CD4-positive, alpha-beta memory T cell (primary cell): ENCODE measurements around the gene FBXO38. TPM values are rescaled to one million over a fixed set of nuclear protein-coding genes. Genes with fewer than 3 reads are reported as not detected.

Experiments used
- CTCF ChIA-PET: fragments of 350-600 bp; sonication (Branson Sonifier 250); formaldehyde crosslinking; loops from one replicate; lab custom pipeline; 2021; ENCODE audit warnings: inconsistent platforms; ENCODE audit not compliant: partially characterized antibody; lab: Charles Lee
- POLR2A ChIA-PET: fragments of 350-600 bp; sonication (Branson Sonifier 250); formaldehyde crosslinking; loops from one replicate; lab custom pipeline; 2021; ENCODE audit not compliant: partially characterized antibody; lab: Charles Lee
- DNase-seq, 5 donors: peaks; one replicate each; pipeline versions ENCODE4 v3.0.0 to v3.0.0-alpha.2; 2020 to 2022; ENCODE audit warnings: mixed read lengths in 1 of 5
- H3K27ac ChIP-seq: one replicate; pipeline ENCODE4 v1.7.0; 2013; ENCODE audit warnings: low read depth, low read length
- H3K27me3 ChIP-seq: 2 replicates; pipeline ENCODE4 v1.7.0; 2013; ENCODE audit warnings: mild to moderate bottlenecking, low read length, moderate library complexity; ENCODE audit not compliant: insufficient read depth
- H3K36me3 ChIP-seq: 2 replicates; pipeline ENCODE4 v1.7.0; 2013; ENCODE audit warnings: mild to moderate bottlenecking, low read length, moderate library complexity; ENCODE audit not compliant: insufficient read depth
- H3K4me1 ChIP-seq: 2 replicates; pipeline ENCODE4 v1.7.0; 2013; ENCODE audit warnings: mild to moderate bottlenecking, low read length, moderate library complexity; ENCODE audit not compliant: insufficient read depth
- H3K4me3 ChIP-seq, 2 donors: one replicate each; pipeline ENCODE4 v1.7.0; 2013; ENCODE audit warnings: low read length in 2 of 2, mild to moderate bottlenecking in 1 of 2
- H3K9me3 ChIP-seq, 2 donors: one replicate each; pipeline ENCODE4 v1.7.0; 2013; ENCODE audit warnings: low read length in 2 of 2, control low read depth in 1 of 2; ENCODE audit not compliant: control insufficient read depth in 1 of 2
- H3K27ac Mint-ChIP-seq, 7 donors: one replicate each; pipeline ENCODE4 v1.8.0; 2020 to 2021; ENCODE audit warnings: mixed read lengths in 7 of 7, mild to moderate bottlenecking in 6 of 7, inconsistent platforms in 3 of 7, moderate library complexity in 3 of 7
- H3K27me3 Mint-ChIP-seq, 2 donors: one replicate each; pipeline ENCODE4 v1.8.0; 2020 to 2021; ENCODE audit warnings: mixed read lengths in 2 of 2
- H3K36me3 Mint-ChIP-seq, 2 donors: one replicate each; pipeline ENCODE4 v1.8.0; 2020 to 2021; ENCODE audit warnings: mixed read lengths in 2 of 2, inconsistent platforms in 1 of 2, mild to moderate bottlenecking in 1 of 2
- H3K4me1 Mint-ChIP-seq, 4 donors: one replicate each; pipeline ENCODE4 v1.8.0; 2020 to 2021; ENCODE audit warnings: mixed read lengths in 4 of 4, mild to moderate bottlenecking in 1 of 4
- H3K4me3 Mint-ChIP-seq, 8 donors: one replicate each; pipeline ENCODE4 v1.8.0; 2020 to 2021; ENCODE audit warnings: mixed read lengths in 8 of 8, mild to moderate bottlenecking in 7 of 8, moderate library complexity in 6 of 8, inconsistent platforms in 3 of 8
- H3K9me3 Mint-ChIP-seq, 8 donors: one replicate each; pipeline ENCODE4 v1.8.0; 2020 to 2021; ENCODE audit warnings: mixed read lengths in 8 of 8, mild to moderate bottlenecking in 5 of 8, inconsistent platforms in 3 of 8, moderate library complexity in 1 of 8
- intact Hi-C: fragments of 100-400 bp; cut with micrococcal nuclease; formaldehyde crosslinking; loops from one replicate; pipeline ENCODE4 v1.15.1; 2023
- polyA plus RNA-seq, 2 donors: library from polyadenylated mRNA; unstranded; fragments of 300-500 nt; fragmentation: Illumina TruSeq; gene quantifications; one replicate each; pipeline ENCODE4 v1.2.3, GENCODE V29; 2021
- total RNA-seq, 2 experiments: library from RNA; stranded (reverse); gene quantifications; one replicate each; pipeline ENCODE4 v1.2.3, GENCODE V29; 2021

The FBXO38 gene
- total and polyA plus RNA-seq, 4 experiments from 2014 or later = 7.6 to 78.3 (median 50.8) TPM

DNA sequence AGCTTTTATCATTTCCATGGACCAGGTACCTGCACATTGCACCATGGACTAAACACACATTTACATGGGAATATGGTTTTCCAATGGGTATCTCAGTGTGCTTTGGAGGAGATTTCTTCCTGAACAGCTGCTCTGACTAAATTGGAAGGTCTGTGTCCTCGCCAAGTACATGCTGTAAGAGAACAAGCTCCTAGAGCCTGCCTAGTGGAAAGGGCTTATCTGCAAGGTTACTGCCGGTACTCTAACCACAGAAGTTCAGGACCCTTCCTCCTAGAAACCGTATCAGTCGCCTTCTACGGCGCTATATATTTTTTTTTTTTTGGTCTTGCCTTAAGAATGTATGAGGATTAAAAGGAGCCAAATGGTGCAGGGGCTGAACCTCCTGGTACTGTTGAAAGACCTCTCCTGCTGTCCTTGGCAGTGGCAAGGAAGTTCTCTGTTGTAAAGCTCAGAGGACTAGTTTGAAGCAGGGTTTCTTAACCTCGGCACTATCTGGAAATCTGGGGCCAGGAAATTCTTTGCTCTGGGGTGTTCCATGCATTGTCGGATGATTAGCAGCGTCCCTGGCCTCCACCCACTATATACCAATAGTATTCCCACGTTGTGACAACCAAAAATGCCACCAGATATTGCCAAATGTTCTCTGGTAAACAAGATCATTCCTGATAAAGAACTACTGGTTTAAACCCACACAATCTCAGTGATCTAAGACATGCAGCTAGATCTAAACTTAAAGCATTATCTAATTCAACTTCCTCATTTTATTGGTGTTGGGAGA lies 107.4 kb downstream of the FBXO38 start:
- Histone ChIP-seq H3K9me3 (no peaks in the 10 kb centered on the region), H3K27me3 (no peaks in the 10 kb centered on the region), H3K27ac (no peak overlapping the region), H3K4me3 (no peak overlapping the region), H3K36me3 (no peaks in the 10 kb centered on the region), H3K4me1 (no peaks in the 10 kb centered on the region)
- H3K27me3 Mint-ChIP-seq = peaks cover 25 to 32% of the 10 kb centered on the region in 2 donors
- no peak overlapping the region for H3K4me3 Mint-ChIP-seq
- H3K9me3 Mint-ChIP-seq = no peaks in the 10 kb centered on the region
- ChIA-PET CTCF (no interaction called here), POLR2A (no interaction called here)
- H3K4me1 Mint-ChIP-seq = no peaks in the 10 kb centered on the region
- intact Hi-C loops = no loop called here
- H3K27ac Mint-ChIP-seq = no peak overlapping the region
- no peaks in the 10 kb centered on the region for H3K36me3 Mint-ChIP-seq
- no peak for DNase-seq

DNA sequence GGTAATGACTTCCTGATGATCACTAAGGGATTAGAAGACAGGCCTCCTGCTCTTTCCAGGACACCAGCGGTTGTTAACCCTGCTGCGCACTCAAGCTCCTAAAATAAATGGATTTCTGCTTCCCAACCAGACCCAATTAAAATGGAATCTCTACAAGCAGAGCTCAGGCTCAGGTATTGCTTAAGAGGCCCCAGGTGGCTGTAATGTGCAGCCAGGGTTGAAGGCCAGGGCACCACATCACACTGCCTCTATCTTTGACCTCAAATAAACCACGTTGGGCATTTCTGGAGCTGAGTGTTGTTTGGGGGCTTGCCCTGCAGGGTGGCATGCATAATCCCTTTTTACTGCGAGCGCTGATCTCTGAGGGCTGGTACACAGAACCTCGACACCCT lies 108.0 kb downstream of the FBXO38 start:
- intact Hi-C loops = no loop called here
- ChIA-PET CTCF (no interaction called here), POLR2A (no interaction called here)
- H3K36me3 ChIP-seq = no peaks in the 10 kb centered on the region
- Mint-ChIP-seq H3K9me3 (no peaks in the 10 kb centered on the region), H3K27ac (no peak overlapping the region), H3K4me1 (no peaks in the 10 kb centered on the region), H3K27me3 (peaks cover 23 to 31% of the 10 kb centered on the region in 2 donors), H3K36me3 (no peaks in the 10 kb centered on the region), H3K4me3 (no peak overlapping the region)
- no peaks in the 10 kb centered on the region for H3K9me3 ChIP-seq
- H3K27ac ChIP-seq = no peak overlapping the region
- no peak for DNase-seq
- no peaks in the 10 kb centered on the region for H3K4me1 ChIP-seq
- H3K27me3 ChIP-seq = no peaks in the 10 kb centered on the region
- no peak overlapping the region for H3K4me3 ChIP-seq

DNA sequence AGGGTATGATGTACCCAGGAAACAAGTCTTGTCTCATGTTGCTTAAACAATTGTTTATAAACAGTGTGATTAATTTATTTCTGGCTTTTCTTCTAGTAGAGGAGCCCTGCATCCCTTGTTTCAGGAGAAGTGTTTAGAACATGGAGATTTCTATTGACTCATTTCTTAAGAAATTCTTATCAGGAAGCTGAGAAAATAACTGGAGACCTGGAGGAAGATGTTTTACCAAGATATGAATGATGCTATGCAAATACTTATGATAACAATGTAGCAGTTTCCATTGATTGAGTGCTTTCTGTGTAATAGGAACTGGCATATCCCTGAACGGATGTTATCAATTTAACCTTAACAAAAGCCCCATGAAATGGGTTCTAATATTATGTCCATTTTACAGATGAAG lies 108.6 kb downstream of the FBXO38 start:
- ChIA-PET POLR2A (no interaction called here), CTCF (no interaction called here)
- H3K4me1 ChIP-seq = no peaks in the 10 kb centered on the region
- Mint-ChIP-seq H3K36me3 (no peaks in the 10 kb centered on the region), H3K27me3 (peaks cover 21 to 29% of the 10 kb centered on the region in 2 donors), H3K27ac (no peak overlapping the region), H3K9me3 (no peaks in the 10 kb centered on the region), H3K4me1 (no peaks in the 10 kb centered on the region), H3K4me3 (no peak overlapping the region)
- no peak overlapping the region for H3K27ac ChIP-seq
- H3K4me3 ChIP-seq = no peak overlapping the region
- DNase-seq = no peak
- H3K36me3 ChIP-seq = no peaks in the 10 kb centered on the region
- H3K9me3 ChIP-seq = no peaks in the 10 kb centered on the region
- no peaks in the 10 kb centered on the region for H3K27me3 ChIP-seq
- intact Hi-C loops = no loop called here

Other genes with a start within 250 kb of the FBXO38 start
- not detected for gene SPINK14, start 215.4 kb upstream of the FBXO38 start, total RNA-seq
- not detected for gene SPINK14, start 215.4 kb upstream of the FBXO38 start, polyA plus RNA-seq
- not detected for gene SPINK6, start 180.9 kb upstream of the FBXO38 start, total RNA-seq
- not detected for gene SPINK6, start 180.9 kb upstream of the FBXO38 start, polyA plus RNA-seq
- gene MARCOL, start 145.4 kb upstream of the FBXO38 start, total RNA-seq = not detected
- gene MARCOL, start 145.4 kb upstream of the FBXO38 start, polyA plus RNA-seq = not detected
- gene SPINK13, start 115.2 kb upstream of the FBXO38 start, total RNA-seq = not detected
- gene SPINK13, start 115.2 kb upstream of the FBXO38 start, polyA plus RNA-seq = not detected
- not detected for gene SPINK7, start 71.5 kb upstream of the FBXO38 start, total RNA-seq
- gene SPINK7, start 71.5 kb upstream of the FBXO38 start, polyA plus RNA-seq = not detected
- gene SPINK9, start 48.4 kb upstream of the FBXO38 start, total RNA-seq = not detected
- gene SPINK9, start 48.4 kb upstream of the FBXO38 start, polyA plus RNA-seq = not detected